Activated T-cell treated with anti-CD3 and anti-CD28 coated beads for 1 hour (primary cell): ENCODE results near the gene LTN1.
"Not testable (repeated sequence)": the region's sequence is repeated elsewhere in the genome, so short reads cannot be mapped to it uniquely, and the experiment has no call there.

Experiments used
- DNase-seq: peaks from one replicate; pipeline ENCODE4 v3.0.0-alpha.2; 2020; ENCODE audit warnings: low read depth

The LTN1 gene

DNA sequence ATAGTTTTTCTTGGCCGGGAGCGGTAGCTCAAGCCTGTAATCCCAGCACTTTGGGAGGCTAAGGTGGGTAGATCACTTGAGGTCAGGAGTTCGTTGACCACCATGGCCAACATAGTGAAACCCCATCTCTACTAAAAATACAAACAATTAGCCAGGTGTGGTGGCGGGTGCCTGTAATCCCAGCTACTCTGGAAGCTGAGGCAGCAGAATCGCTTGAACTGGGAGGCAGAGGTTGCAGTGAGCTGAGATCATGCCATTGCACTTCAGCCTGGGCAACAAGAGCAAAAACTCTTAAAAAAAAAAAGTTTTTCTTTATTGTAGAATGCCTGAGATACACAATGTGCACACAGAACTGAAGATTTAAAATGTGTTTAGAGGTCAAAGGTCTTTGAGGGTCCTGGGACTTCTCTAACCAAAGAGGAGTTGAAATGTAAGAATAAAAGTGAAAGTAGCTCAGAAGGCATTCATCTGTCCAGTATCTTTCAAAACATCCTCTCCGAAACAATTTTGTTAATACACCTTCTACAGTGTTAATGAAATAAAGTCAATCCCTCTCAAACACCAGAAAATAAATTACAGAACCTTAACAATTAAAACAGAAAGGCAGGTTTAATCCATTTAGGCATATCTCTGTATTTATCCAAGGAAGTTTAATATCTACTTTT, 60.8 kb downstream of the LTN1 start:
- DNase-seq = not testable (repeated sequence)

DNA sequence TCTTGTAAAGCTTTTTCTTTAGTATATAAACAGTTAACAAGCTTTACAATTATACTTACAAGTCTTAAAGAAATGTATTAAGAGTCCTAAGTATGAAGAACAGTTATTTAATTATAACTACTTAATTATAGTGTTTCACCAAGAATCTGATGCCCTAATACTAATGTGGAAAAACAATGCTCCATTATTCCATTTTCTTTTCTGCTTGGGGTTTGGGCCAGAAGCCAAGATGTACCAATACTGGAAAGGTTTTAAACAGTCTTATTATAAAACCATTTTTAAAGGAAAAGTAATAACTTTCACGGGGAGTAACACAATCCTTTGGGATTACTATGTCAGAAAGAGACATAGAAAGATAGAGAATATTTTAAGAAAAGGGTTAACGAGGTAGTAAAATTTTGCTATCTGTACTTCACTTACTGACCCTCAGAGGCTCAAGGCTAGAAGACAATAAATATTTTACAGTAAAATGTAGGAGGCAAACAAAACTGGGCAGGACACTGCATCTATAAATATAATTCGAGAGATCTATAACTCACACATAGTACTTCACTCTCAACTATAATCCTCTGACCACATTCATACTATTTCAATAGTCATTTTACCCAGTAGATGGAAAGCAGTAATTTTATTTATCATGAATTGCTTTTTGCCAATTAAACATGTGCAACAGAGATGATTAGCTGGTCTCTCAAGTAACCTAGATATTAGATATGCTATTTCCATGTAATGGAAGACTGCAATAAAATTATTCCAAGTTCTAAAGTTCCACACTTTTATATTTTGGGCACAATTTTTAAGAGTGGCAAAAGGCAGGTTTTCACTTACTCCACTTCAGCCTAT, 63.9 kb downstream of the LTN1 start:
- DNase-seq = no peak

DNA sequence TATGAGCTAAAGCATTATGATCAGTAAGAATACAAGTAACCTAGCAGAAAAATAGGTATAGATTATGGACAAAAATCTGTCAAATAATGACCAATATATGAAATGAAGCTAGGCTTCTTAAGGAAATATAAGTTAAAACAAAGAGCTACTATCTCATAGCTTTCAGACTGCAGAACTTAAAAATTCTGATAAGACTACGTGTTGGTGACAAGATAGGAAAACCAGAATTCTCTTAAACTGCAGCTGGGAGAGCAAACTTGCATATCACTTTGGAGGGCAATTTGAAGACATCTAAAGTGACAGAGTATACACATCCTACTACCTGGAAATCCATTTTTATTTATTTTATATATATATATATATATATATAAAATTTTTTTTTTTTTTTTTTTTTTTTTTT, 65.5 kb downstream of the LTN1 start:
- DNase-seq = no peak

DNA sequence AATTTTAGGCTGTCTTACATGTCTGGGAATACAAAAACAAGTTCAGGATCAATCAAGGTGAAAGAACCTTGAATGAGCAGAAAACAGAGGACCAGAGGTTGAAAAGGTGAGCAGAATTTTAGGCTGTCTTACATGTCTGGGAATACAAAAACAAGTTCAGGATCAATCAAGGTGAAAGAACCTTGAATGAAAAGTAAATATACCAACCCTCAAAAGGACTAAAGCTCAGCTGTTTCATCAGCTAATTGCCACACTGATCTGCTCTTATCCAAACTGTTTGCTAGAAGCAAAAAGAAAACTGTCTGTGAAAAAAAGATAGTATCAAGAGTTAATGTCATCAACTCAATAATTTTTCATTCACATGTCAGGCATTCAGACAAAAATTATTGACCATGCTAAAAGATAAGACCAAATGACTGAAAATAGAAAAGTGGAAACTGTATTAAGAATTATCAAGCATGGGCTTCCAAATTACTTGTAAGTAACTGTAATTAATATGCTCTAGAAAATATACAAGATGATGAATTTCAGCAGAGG, 69.2 kb downstream of the LTN1 start:
- DNase-seq = no peak

DNA sequence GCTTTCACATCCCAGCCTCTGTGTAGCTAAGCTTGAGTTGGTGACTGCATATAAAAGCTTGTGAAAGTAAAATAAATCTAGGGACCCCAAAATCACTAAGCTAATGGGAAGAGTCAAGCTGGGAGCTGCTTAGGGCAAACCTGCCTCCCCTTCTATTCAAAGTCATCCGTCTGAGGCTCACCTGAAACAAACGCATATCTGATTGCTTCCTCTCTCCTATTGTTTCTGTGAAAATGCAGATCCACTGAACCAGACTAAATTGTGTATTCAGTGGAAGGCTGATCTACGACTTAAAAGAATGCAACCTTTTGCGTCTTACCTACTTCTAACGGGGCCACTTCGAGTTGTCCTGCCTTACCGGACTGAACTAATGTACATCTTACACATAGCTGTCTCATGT, 70.3 kb downstream of the LTN1 start:
- DNase-seq = no peak

DNA sequence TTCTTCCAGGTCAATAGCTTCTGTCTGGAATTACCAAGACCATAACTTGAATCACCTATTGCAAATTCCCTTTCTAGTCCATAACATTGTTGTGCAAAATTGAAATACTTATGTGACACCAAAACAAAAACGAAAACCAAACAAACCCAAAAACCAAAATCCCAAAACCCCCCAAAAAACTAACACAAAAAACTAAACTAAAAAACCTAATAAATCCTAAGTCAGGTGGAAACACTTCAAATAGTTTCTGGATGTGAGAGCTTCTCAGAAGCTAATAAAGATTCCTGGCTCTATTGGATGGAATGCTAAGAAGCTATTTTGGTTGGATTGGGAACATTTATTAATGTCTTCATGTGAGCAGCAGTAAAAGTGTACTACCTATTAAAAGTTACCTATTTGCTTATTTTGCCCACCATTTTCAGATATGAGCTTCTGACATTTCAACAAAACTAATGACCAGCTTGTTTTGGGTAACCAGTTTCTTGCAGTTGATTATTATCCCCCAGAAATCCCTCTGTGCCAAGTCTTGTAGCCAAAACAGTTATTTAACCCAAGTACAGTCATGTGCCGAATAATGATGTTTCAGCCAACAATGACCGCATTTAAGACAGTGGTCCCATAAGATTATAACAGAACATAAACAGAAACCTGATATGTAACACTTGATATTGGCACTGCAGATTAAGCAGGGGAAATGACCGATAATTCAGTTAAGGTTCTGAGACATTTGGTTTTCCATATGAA, 76.4 kb downstream of the LTN1 start:
- no peak for DNase-seq

DNA sequence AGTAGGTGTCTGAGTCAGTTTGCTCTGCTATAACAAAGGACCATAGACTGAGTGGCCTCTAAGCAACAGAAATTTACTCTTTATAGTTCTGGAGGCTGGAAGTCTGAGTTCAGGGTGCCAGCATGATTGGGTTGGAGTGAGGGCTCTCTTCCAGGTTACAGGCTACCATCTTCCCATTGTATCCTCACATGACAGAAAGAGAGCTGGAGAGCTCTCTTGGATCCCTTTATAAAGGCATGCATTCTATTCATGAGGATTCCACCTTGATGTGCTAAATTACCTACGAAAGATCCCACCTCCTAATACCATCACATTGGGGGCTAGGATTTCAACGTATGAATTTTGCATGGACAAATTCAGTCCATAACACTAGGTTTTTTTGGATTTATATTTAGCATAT, 79.6 kb downstream of the LTN1 start:
- no peak for DNase-seq

DNA sequence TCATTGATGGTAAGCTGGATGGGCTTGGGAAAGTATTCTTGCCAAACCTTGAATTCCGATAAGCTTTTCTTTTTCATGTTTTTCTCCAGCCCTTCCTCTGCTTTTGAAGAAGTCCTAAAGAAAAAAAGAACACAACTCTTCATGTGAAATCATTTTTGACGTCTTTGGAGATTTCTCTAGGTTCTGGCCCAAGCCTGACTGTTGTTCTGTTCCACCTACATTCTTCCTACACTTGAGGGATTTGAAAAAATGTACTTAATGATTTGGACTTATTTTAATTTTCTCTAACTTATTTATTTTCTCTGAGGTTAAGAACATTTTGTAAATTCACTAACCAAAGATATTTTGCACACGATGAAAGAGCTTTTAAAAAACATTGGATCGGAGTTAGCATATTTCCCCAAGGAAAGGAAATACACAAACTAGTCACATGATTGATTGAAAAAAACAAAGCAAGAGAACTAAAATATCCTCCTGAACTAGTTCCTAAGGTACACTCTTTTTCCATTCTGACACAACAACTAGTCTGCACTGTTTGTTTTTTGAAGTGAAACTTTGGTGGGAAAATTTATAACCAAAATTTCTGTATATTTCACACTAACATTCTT, 82.3 kb downstream of the LTN1 start:
- no peak for DNase-seq

DNA sequence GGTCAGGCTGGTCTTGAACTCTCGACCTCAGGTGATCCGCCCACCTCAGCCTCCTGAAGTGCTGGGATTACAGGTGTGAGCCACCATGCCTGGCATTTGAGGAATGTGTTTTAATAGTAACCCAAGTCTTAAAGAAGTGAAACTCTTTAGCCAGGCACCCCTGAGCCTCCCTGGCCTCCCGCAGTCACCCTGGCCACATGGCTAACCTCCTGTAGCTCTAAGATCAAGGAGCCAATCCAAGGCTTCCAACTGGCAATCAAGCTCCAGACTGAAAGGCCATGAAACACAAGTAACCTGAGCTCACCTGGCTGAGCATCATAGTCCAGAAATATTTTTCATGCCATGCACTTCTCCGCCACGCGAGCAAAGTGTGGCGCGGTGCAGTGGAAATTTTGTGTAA, 84.3 kb downstream of the LTN1 start:
- no peak for DNase-seq

DNA sequence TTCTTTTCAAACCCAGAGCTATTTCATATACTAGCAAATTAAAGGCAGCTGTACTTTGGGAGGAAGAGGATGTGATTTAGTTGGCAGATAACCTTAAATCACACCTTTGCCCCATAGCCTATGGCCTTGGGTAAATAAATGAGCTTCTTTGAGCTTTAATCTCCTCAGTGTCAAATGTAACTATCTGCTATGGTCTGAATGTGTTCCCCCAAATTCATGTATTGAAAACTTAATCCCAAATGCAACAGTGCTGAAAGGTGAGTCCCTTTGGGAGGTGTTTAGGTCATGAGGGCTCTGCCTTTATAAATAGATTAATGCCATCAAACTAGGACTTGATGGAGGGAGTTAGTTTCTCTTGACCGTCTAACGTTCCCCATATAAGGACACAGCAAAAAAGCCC, 85.8 kb downstream of the LTN1 start:
- DNase-seq = no peak

DNA sequence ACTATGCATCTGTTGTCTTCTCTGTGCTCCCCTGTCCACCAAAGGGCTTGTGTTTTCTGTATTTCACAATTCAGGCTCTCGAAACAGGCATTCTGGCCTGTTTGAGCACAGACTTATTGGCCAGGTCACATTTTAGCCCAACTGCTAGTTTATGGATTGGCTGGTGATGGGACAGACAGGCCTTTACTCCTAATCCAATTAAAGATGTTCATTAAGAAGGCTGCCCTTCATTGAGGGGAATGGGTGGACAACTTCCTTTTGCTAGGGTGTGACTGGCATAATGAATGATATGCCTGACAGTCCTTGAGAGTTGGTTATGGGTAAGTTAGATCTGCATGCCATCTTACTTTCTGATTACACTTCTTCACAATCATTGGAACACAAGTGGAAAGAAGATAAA, 86.4 kb downstream of the LTN1 start:
- no peak for DNase-seq

DNA sequence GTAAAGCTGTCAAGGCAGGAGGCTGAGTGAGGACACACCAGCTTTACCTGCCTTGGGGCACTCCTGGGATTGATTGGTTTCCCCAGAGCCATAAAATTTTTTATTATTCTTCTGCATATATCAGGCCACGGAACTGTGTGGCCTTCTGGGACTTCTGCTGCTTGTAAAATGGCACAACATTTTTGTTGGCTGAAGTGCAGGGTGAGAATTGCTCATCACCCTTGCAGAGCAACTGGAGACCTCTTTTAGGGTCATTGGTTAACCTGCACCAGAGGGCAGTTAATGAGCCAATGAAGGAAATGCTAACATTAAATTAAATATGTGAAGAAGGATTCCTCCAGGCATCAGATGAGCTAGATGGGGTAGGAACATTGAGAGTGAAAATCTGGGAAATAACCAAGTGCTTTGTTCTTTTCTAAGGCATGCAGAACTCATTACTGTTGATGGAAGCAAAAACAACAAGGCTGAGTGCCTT, 87.7 kb downstream of the LTN1 start:
- DNase-seq = no peak

DNA sequence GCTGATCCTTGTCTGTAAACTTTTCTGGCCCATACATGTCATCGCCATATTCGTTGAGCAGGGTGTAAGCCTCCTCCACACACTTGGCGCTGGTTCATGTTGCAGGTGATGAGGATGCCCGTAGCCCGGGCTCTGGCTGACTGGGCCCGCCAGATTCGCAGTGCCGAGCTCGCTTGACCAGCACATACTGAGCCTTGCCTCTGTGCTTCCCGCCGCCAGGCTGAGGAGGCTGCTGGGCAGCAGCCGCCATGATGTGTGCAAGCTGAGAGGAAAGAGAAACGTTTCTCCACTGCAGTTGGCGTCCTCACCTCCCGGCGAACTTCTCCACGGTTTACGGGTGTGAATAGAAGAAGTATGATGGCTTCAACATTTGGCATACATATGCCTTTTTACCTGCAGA, 89.2 kb downstream of the LTN1 start:
- DNase-seq = no peak

DNA sequence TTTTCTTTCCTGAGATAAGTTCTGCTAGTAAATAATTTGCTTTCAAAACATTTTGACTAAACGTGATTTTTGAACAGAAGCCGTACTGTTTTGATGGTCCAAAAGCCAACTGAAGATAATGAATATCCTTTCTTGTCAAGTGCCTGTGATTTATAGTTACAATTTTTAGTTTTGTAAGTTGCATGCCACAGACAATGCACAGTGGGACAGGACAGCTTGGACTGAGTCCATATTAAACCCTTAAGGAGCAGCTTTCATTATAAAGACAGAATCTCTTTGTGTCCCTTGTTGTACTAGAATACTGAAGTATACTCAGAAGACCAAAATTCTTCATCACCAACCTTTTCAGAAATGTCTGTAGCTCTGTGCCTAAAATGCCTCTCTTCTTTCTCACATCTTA, 92.2 kb downstream of the LTN1 start:
- DNase-seq = no peak

DNA sequence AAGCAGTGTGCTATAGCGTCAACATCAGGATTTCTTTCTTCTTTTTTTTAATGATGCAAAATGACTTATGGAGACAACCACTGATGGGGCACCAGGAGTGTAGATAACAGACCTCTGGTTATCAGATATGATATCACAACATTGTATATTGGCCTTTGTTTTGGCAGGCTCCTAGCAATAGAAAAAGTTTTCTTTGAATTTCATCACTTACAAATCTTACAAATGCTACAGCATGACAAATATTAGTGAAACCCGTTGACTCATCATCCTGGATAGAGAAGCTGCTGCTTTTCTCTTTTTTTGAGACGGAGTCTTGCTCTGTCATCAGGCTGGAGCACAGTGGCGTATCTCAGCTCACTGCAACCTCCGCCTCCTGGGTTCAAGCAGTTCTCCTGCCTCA, 92.9 kb downstream of the LTN1 start:
- no peak for DNase-seq

DNA sequence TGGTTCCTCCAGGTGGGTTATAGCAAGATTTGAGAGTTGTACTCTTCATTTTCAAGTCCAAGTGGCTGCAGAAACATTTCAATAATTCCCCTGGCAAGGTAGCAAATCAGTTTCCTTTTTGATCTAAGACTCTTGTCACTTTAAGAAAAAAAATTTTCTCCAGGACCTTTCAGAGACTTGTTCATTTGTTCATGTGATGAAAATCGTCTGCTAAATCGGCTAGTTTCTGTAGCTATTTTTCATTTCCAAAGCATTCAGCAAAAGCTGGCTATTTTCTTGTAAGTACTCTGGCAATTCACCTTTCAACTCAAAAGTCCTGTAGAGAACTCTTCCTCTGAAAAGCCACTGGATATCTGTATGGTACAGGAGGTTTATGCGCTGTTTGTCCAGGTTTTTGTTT, 93.5 kb downstream of the LTN1 start:
- DNase-seq = no peak

DNA sequence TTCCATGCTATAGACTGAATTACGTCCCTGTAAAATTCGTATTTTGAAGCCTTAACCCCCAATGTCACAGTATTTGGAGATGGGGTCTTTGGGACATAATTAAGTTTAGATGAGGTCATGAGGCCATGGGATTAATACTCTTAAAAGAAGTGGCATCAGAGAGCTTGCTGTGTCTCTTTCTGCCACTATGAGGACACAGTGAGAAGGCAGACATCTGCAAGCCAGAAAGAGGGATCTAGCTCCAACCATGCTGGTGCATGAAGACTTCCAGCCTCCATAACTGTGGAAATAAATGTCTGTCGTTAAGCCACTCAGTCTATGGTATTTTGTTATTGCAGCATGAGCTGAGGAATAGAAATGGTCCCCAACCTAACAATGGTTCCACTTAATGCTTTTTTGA, 99.0 kb downstream of the LTN1 start:
- no peak for DNase-seq

DNA sequence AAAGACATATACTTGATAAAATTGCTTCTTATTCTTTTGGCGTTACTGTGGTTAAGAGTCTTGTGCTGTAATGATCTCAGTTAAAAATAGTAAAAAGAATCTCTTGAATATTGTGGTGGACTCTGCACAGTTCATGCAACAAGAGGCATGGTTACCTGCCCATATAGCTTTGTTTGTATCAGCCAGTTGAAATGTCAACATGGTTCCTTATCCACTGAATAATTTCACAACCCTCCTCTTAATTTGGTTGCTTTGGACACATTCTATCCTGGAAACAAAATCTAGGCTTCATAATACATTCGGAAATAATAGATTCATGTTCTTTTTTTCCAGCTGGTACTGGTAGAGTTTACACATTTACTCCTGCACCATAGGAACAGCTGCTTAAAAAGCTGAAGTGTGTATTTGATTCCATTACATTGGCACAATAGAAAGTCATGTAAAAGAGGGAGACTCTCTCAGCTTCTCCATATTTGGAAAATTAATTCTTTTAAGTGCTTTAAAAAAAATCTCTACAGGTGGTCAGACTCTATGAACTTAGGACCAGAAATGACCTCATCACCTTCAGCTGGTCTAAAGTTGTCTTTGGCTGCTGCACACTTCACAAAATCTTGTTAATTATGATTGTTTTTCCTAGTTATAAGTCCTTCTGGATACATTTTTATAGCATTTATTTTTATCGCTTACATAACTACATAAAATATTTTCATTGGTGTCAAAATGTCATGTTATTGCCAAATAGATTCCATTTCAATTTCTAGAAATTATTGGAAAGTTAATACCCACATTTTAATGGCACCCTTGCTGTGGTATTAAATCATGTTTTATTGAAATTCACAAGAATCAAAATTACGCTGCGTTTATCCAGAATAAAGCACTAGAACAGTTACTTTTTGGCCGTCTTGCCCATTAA, 100.2 kb downstream of the LTN1 start:
- DNase-seq = no peak

DNA sequence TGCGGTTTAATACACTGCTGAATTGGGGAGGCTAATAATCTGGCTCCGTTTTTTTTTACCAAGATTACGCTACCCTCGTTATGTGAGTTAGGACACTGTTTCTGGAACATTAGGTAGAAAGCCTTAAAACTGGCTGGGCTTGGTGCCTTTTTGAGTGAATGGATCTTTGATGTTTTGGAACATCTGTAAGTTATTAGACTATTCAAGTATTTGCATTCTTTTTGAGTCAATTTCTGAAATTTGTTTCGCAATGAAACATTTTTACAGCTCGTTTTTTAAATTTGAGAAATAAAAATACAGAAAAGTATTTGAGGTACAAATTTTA, 106.9 kb downstream of the LTN1 start:
- DNase-seq = no peak

DNA sequence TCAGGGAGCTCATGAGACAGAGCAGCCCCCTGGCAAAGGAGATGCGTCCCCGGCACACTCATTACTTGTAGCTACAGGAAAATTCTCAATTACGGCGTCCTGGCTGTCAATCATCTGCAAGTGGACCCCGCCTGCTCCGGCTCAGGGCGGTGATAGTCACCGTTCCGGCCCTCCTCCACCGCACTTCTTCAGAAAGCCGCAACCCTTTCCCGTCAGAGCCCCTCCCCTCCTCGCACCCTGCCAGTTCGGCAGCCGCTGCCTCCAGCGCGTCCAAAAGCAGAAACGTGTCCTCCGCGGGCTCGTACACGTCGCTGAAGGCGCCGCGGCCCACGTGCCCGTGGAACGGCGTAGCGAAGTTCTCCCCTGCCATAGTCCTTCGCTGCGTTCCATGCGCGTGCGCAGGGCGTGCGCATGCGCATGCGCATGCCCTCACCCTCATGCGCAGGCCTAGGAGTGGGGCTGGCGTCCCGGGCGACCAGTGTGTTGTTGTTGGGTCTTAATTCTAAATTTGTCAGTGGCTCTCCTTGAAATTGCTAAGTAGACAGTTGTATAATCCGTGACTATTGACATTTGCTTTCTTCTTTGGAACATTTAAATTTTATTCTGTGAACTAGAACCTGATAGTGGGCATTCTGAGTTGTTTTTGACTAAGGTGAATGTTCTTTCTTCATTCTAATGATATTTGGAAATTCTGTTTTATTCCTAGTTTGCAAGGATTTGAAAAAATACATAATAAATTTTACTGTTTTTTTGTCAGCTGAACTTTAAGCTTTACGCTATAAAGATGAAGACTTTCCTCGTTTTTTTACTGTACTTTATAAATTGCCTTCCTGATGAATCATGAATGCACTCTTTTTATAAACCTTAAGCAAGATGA, 107.5 kb downstream of the LTN1 start:
- peak; percentile 82 for DNase-seq
